ENCODE data around the gene NFE2L2. TPM values are rescaled to one million over a fixed set of nuclear protein-coding genes. Genes with fewer than 3 reads are reported as not detected.

NFE2L2 gene
- total RNA-seq, 1 experiment from 2014 or later, result 26.3 TPM

GRCh38 chr2:177244244-177244771 is 20.2 kb downstream of the NFE2L2 start:
- ATAC-seq (no peak), DNase-seq (ENCODE audit: low spot score) (no peak)
- ChIA-PET POLR2A (interaction anchor here (1.2 kb wide), 1 partner anchor 23 kb away, joined by 3 read pairs; no protein-coding TSS in a partner anchor), CTCF (interaction anchor here (0.9 to 2.1 kb wide), 3 partner anchors 10 to 12 kb away, joined by 3 to 13 read pairs (median 4); no protein-coding TSS in a partner anchor)
- no peaks in the 10 kb centered on the region for H3K9me3 Mint-ChIP-seq
- no peak overlapping the region for H3K27ac Mint-ChIP-seq
- H3K4me1 Mint-ChIP-seq, result peaks cover 56% of the 10 kb centered on the region
- TF ChIP-seq ZNF425 (CRISPR knock-in tag; conservative IDR thresholded peaks at IDR 0.05) (no peak), RORB (CRISPR knock-in tag; IDR thresholded peaks at IDR 0.05) (no peak), ZNF396 (CRISPR knock-in tag; IDR thresholded peaks at IDR 0.05; ENCODE audit: borderline replicate concordance) (no peak), ESRRA (CRISPR knock-in tag; IDR thresholded peaks at IDR 0.05; ENCODE audit: borderline replicate concordance) (no peak), FOXJ3 (CRISPR knock-in tag; IDR thresholded peaks at IDR 0.05; ENCODE audit: borderline replicate concordance) (no peak)
- H3K27me3 Mint-ChIP-seq (ENCODE audit: low read depth), result no peaks in the 10 kb centered on the region
- H3K4me3 Mint-ChIP-seq, result no peak overlapping the region
- H3K36me3 Mint-ChIP-seq, result no peaks in the 10 kb centered on the region

GRCh38 chr2:177243476-177243875 is 21.1 kb downstream of the NFE2L2 start:
- H3K4me3 Mint-ChIP-seq, result no peak overlapping the region
- H3K36me3 Mint-ChIP-seq, result no peaks in the 10 kb centered on the region
- H3K9me3 Mint-ChIP-seq, result no peaks in the 10 kb centered on the region
- CTCF ChIA-PET, result interaction anchor here (1.3 kb wide), 1 partner anchor 11 kb away, joined by 4 read pairs; no protein-coding TSS in a partner anchor
- ATAC-seq (no peak), DNase-seq (ENCODE audit: low spot score) (no peak)
- peaks cover 63% of the 10 kb centered on the region for H3K4me1 Mint-ChIP-seq
- TF ChIP-seq E2F4 (CRISPR knock-in tag; IDR thresholded peaks at IDR 0.05; ENCODE audit: borderline replicate concordance, low read depth) (no peak), TCF7 (CRISPR knock-in tag; IDR thresholded peaks at IDR 0.05; ENCODE audit: low read depth) (no peak), FOXK1 (CRISPR knock-in tag; IDR thresholded peaks at IDR 0.05) (no peak), ZNF219 (CRISPR knock-in tag; IDR thresholded peaks at IDR 0.05; ENCODE audit: borderline replicate concordance) (no peak), TEAD4 (CRISPR knock-in tag; IDR thresholded peaks at IDR 0.05) (no peak), ZNF317 (CRISPR knock-in tag; IDR thresholded peaks at IDR 0.05; ENCODE audit: borderline replicate concordance, low read depth) (no peak), ZSCAN18 (CRISPR knock-in tag; IDR thresholded peaks at IDR 0.05) (no peak), RORB (CRISPR knock-in tag; IDR thresholded peaks at IDR 0.05) (no peak), USF1 (CRISPR knock-in tag; IDR thresholded peaks at IDR 0.05) (no peak), CBFB (CRISPR knock-in tag; IDR thresholded peaks at IDR 0.05; ENCODE audit: low read depth) (no peak), FOXP4 (CRISPR knock-in tag; IDR thresholded peaks at IDR 0.05) (no peak), OVOL2 (CRISPR knock-in tag; IDR thresholded peaks at IDR 0.05; ENCODE audit: borderline replicate concordance) (no peak), MYBL2 (CRISPR knock-in tag; IDR thresholded peaks at IDR 0.05) (no peak), ZNF671 (CRISPR knock-in tag; IDR thresholded peaks at IDR 0.05) (no peak), STAT6 (CRISPR knock-in tag; conservative IDR thresholded peaks at IDR 0.05; ENCODE audit: low read depth) (no peak), ZNF425 (CRISPR knock-in tag; conservative IDR thresholded peaks at IDR 0.05) (no peak), IRF1 (CRISPR knock-in tag; IDR thresholded peaks at IDR 0.05) (no peak), GTF2I (CRISPR knock-in tag; conservative IDR thresholded peaks at IDR 0.05) (no peak)
- H3K27me3 Mint-ChIP-seq (ENCODE audit: low read depth), result no peaks in the 10 kb centered on the region
- POLR2A ChIA-PET, result no interaction called here
- H3K27ac Mint-ChIP-seq, result no peak overlapping the region; the same call in 1 of the 2 replicates
